IMR-90 (cell line): ENCODE data around the gene CXCL11. TPM values are rescaled to one million over a fixed set of nuclear protein-coding genes. Genes with fewer than 3 reads are reported as not detected.
"Not testable (repeated sequence)": the region's sequence is repeated elsewhere in the genome, so short reads cannot be mapped to it uniquely, and the experiment has no call there.

Experiments
- ATAC-seq: fragments of 200-7000 bp; cut with Tn5 transposase; 2 replicates; pipeline ENCODE4 v1.9.1; 2020; ENCODE audit warnings: low read depth, mild to moderate bottlenecking, moderate library complexity
- BruUV-seq: library from RNA; stranded (reverse); fragments of 400-500 nt; replicated peaks from 2 replicates; lab custom pipeline; 2021; lab: Mats Ljungman, UMichigan
- CTCF ChIA-PET: fragments of 300-600 bp; formaldehyde crosslinking; extraction: SDS; loops from one replicate; lab custom pipeline; 2021; ENCODE audit warnings: antibody characterized with exemption; lab: Yijun Ruan, JAX
- POLR2A ChIA-PET: fragments of 300-600 bp; sonication (Branson Sonifier 250); formaldehyde crosslinking; loops from one replicate; lab custom pipeline; 2022; ENCODE audit warnings: antibody characterized with exemption; ENCODE audit not compliant: unreplicated experiment; lab: Charles Lee
- DNase-seq: peaks from one replicate; pipeline ENCODE4 v3.0.0; 2013
- H2AFZ ChIP-seq: replicated peaks from 2 replicates; pipeline ENCODE3; 2013; ENCODE audit warnings: low read length, mild to moderate bottlenecking; ENCODE audit not compliant: poor library complexity
- H2AK5ac ChIP-seq: 2 replicates; pipeline ENCODE4 v1.6.1; 2013; ENCODE audit warnings: low read depth, low read length, inconsistent platforms
- H2AK9ac ChIP-seq: replicated peaks from 2 replicates; pipeline ENCODE3; 2013; ENCODE audit warnings: mild to moderate bottlenecking, low read depth, low read length, moderate library complexity; ENCODE audit not compliant: poor library complexity
- H2BK120ac ChIP-seq: 2 replicates; pipeline ENCODE4 v1.6.1; 2013; ENCODE audit warnings: low read depth, low read length, inconsistent platforms
- H2BK15ac ChIP-seq: 3 replicates; pipeline ENCODE4 v1.6.1; 2013; ENCODE audit warnings: low read depth, low read length, inconsistent platforms
- H2BK20ac ChIP-seq: 2 replicates; pipeline ENCODE4 v1.6.1; 2013; ENCODE audit warnings: low read depth, mild to moderate bottlenecking, inconsistent platforms, low read length, moderate library complexity
- H2BK5ac ChIP-seq: 2 replicates; pipeline ENCODE4 v1.6.1; 2013; ENCODE audit warnings: mild to moderate bottlenecking, low read depth, low read length, inconsistent platforms; ENCODE audit not compliant: poor library complexity, severe bottlenecking
- H3K14ac ChIP-seq: replicated peaks from 2 replicates; pipeline ENCODE4 v1.6.1; 2013; ENCODE audit warnings: low read depth, low read length, inconsistent platforms
- H3K18ac ChIP-seq: 2 replicates; pipeline ENCODE4 v1.6.1; 2013; ENCODE audit warnings: low read depth, low read length, control low read depth
- H3K23ac ChIP-seq: 2 replicates; pipeline ENCODE4 v1.6.1; 2013; ENCODE audit warnings: low read depth, low read length, inconsistent platforms
- H3K27ac ChIP-seq: 2 replicates; pipeline ENCODE4 v1.5.1; 2013; ENCODE audit warnings: mild to moderate bottlenecking, control low read depth, low read length; ENCODE audit not compliant: insufficient read depth
- H3K27me3 ChIP-seq: 2 replicates; pipeline ENCODE4 v1.6.1; 2013; ENCODE audit warnings: low read length; ENCODE audit not compliant: control insufficient read depth, insufficient read depth
- H3K36me3 ChIP-seq: 2 replicates; pipeline ENCODE4 v1.6.1; 2013; ENCODE audit warnings: low read length, mixed read lengths; ENCODE audit not compliant: control insufficient read depth, insufficient read depth
- H3K4ac ChIP-seq: 2 replicates; pipeline ENCODE4 v1.6.1; 2013; ENCODE audit warnings: low read depth, low read length, inconsistent platforms
- H3K4me1 ChIP-seq: 2 replicates; pipeline ENCODE4 v1.6.1; 2013; ENCODE audit warnings: low read length, mixed read lengths; ENCODE audit not compliant: control insufficient read depth, insufficient read depth
- H3K4me2 ChIP-seq: 2 replicates; pipeline ENCODE4 v1.6.1; 2013; ENCODE audit warnings: low read depth, mild to moderate bottlenecking, control low read depth, low read length, moderate library complexity
- H3K4me3 ChIP-seq: 2 replicates; pipeline ENCODE4 v1.5.1; 2013; ENCODE audit warnings: low read depth, mild to moderate bottlenecking, control low read depth, low read length, moderate library complexity; ENCODE audit not compliant: insufficient read depth
- H3K56ac ChIP-seq: 2 replicates; pipeline ENCODE4 v1.6.1; 2013; ENCODE audit warnings: low read length, inconsistent platforms; ENCODE audit not compliant: insufficient read depth; ENCODE audit errors: extremely low read depth
- H3K79me1 ChIP-seq, 2 experiments: 2 replicates each; pipeline ENCODE4 v1.6.1; 2013; ENCODE audit warnings: low read length in 2 of 2, inconsistent platforms in 1 of 2, low read depth in 1 of 2
- H3K9ac ChIP-seq: 2 replicates; pipeline ENCODE4 v1.6.1; 2013; ENCODE audit warnings: low read depth, low read length, control low read depth
- H3K9me1 ChIP-seq: 2 replicates; pipeline ENCODE4 v1.6.1; 2013; ENCODE audit warnings: low read length, inconsistent platforms; ENCODE audit not compliant: insufficient read depth
- H3K9me3 ChIP-seq: 2 replicates; pipeline ENCODE4 v1.6.1; 2013; ENCODE audit warnings: low read length; ENCODE audit not compliant: control insufficient read depth, insufficient read depth
- H4K20me1 ChIP-seq: 2 replicates; pipeline ENCODE4 v1.6.1; 2013; ENCODE audit warnings: low read length, inconsistent platforms; ENCODE audit not compliant: insufficient read depth
- H4K5ac ChIP-seq: 2 replicates; pipeline ENCODE4 v1.6.1; 2013; ENCODE audit warnings: mild to moderate bottlenecking, low read depth, low read length, control low read depth
- H4K8ac ChIP-seq, 2 experiments: 2 replicates each; pipeline ENCODE4 v1.6.1; 2013; ENCODE audit warnings: low read depth in 2 of 2, low read length in 2 of 2, control low read depth in 1 of 2, inconsistent platforms in 1 of 2
- H4K91ac ChIP-seq: 2 replicates; pipeline ENCODE4 v1.6.1; 2013; ENCODE audit warnings: low read depth, low read length, inconsistent platforms; ENCODE audit not compliant: insufficient read depth
- WGBS, 2 experiments: methylation state at CpG; one replicate each; pipeline versions ENCODE4 v1.1.5 to v1.1.7; 2013; ENCODE audit warnings: missing lambda C conversion rate in 2 of 2; ENCODE audit not compliant: insufficient read length in 1 of 2; ENCODE audit errors: extremely low coverage in 2 of 2; 5-methylcytosine and 5-hydroxymethylcytosine counted together
- dilution Hi-C: fragments of 300-500 bp; cut with HindIII; formaldehyde crosslinking; loops from one replicate; pipeline ENCODE4 v1.14.3; 2018; ENCODE audit warnings: low sequenced_read_pairs; ENCODE audit not compliant: unreplicated experiment
- in situ Hi-C: fragments of 300-500 bp; cut with MboI; formaldehyde crosslinking; loops from 3 replicates; pipeline ENCODE4 v1.14.3; 2019; ENCODE audit warnings: low sequenced_read_pairs, inconsistent platforms, mixed read lengths
- intact Hi-C: fragments of 100-400 bp; cut with micrococcal nuclease; formaldehyde crosslinking; loops from 2 replicates; pipeline ENCODE4 v1.10.0; 2022
- polyA plus RNA-seq, 3 experiments: library from polyadenylated mRNA; depleted of rRNA; stranded (reverse); fragments of >200 nt; gene quantifications; 2 replicates each; pipeline ENCODE4 v1.2.3, GENCODE V29; 2012; ENCODE audit warnings: low replicate concordance in 1 of 3
- total RNA-seq: library from RNA; depleted of rRNA; stranded (reverse); fragments of >200 nt; gene quantifications from 2 replicates; pipeline ENCODE4 v1.2.3, GENCODE V29; 2012

The CXCL11 gene
- total and polyA plus RNA-seq, 2 of the 4 experiments (the other 2 are of a cell fraction): under 0.01 TPM; not detected in 1

DNA sequence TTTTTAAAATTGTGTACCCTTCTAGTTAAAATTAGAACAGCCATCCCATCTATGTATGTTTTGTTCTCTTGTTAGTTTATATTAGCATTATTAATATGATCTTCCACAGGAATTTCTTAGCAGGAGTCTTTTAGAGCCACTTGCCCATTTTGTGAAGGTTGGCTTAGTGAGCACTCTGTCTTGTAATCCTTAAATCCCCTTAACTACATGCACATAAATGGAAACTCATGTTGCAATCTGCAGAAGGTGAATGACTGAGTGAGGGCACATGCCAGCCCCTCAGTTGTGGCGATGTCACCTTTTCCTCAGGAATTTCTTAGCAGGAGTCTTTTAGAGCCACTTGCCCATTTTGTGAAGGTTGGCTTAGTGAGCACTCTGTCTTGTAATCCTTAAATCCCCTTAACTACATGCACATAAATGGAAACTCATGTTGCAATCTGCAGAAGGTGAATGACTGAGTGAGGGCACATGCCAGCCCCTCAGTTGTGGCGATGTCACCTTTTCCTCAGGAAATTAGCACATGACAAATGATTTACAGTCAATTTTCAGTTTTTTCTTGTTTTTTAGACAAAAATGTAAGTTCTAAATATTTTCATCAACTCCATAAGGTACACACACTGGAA lies 37.2 kb downstream of the CXCL11 start:
- H2AK9ac ChIP-seq, H2AFZ ChIP-seq, CTCF ChIA-PET, H3K4me2 ChIP-seq, H3K36me3 ChIP-seq, BruUV-seq, H3K27me3 ChIP-seq, H4K8ac ChIP-seq, H3K4me3 ChIP-seq, H3K79me1 ChIP-seq, dilution Hi-C loops, ATAC-seq, POLR2A ChIA-PET, H2BK15ac ChIP-seq, H3K56ac ChIP-seq, H3K18ac ChIP-seq, H3K4ac ChIP-seq, H3K9ac ChIP-seq, H2BK120ac ChIP-seq, DNase-seq, H4K91ac ChIP-seq, H2AK5ac ChIP-seq, H3K23ac ChIP-seq, H3K9me1 ChIP-seq, H2BK5ac ChIP-seq, intact Hi-C loops, H2BK20ac ChIP-seq, H3K4me1 ChIP-seq, H3K27ac ChIP-seq, H4K5ac ChIP-seq, H3K14ac ChIP-seq, H4K20me1 ChIP-seq, H3K9me3 ChIP-seq: not testable (repeated sequence)
- in situ Hi-C loops: loop anchor here (5.0 kb wide), 1 partner anchor 69 kb away; no protein-coding TSS in a partner anchor
- no CpG with 5 or more reads among the region's 2 CpGs for WGBS, 2 experiments
